ENCODE data around the gene ASCC2. TPM values are rescaled to one million over a fixed set of nuclear protein-coding genes. Genes with fewer than 3 reads are reported as not detected.

ASCC2 gene
- total and polyA plus RNA-seq, 2 of the 4 experiments (the other 2 are of a cell fraction) = 40.0 to 62.2 TPM

- no peak for TF ChIP-seq CTCF (conservative IDR thresholded peaks at IDR 0.05; ENCODE audit: low read depth, low read length)
- no peak for TF ChIP-seq RAD21 (IDR thresholded peaks at IDR 0.05; ENCODE audit: low read length)
- TF ChIP-seq MAFK (IDR thresholded peaks at IDR 0.05; ENCODE audit: low read depth, low read length) = no peak
- TF ChIP-seq SMC3 (IDR thresholded peaks at IDR 0.05; ENCODE audit: low read depth, low read length) = no peak
- TF ChIP-seq BHLHE40 (IDR thresholded peaks at IDR 0.05; ENCODE audit: low read depth, low read length) = no peak
- TF ChIP-seq CHD1 (IDR thresholded peaks at IDR 0.05; ENCODE audit: low read depth, low read length) = no peak
- no peak for TF ChIP-seq NFE2L2 (IDR thresholded peaks at IDR 0.05; ENCODE audit: low read depth, low read length)
- intact Hi-C loops (cut with micrococcal nuclease) = no loop called here
Measured at GRCh38 chr22:29757096-29757495, 81.0 kb downstream of the ASCC2 start.

More at GRCh38 chr22:29757096-29757495, 81.0 kb downstream of the ASCC2 start:
- no peaks in the 10 kb centered on the region; the same call in 1 of the 2 replicates for H4K20me1 ChIP-seq (ENCODE audit: insufficient read depth, low read length)
- H3K4me2 ChIP-seq (ENCODE audit: low read depth, low read length) = no peak overlapping the region
- H4K8ac ChIP-seq (ENCODE audit: low read depth in 2 of 2, low read length in 2 of 2) = no peak overlapping the region
- no peak overlapping the region for H4K5ac ChIP-seq (ENCODE audit: low read depth, low read length)
- CTCF ChIA-PET = no interaction called here
- in situ Hi-C loops (cut with MboI; ENCODE audit: low sequenced_read_pairs) = no loop called here
- H3K9ac ChIP-seq (ENCODE audit: low read depth, low read length) = no peak overlapping the region
- no TSS peak for BruUV-seq (replicated peaks)
- H2BK20ac ChIP-seq (ENCODE audit: low read depth, low read length) = no peak overlapping the region
- H2AK5ac ChIP-seq (ENCODE audit: low read depth, low read length) = no peak overlapping the region
- H4K91ac ChIP-seq (ENCODE audit: insufficient read depth, low read depth, low read length) = no peak overlapping the region
- H3K4me3 ChIP-seq (ENCODE audit: insufficient read depth, low read depth, low read length) = no peak overlapping the region
- H2AK9ac ChIP-seq (replicated peaks; ENCODE audit: low read depth, low read length, poor library complexity) = no peak overlapping the region
- POLR2A ChIA-PET (ENCODE audit: unreplicated experiment) = no interaction called here
- dilution Hi-C loops (cut with HindIII; ENCODE audit: low sequenced_read_pairs, unreplicated experiment) = no loop called here
- no peak overlapping the region for H3K23ac ChIP-seq (ENCODE audit: low read depth, low read length)
- no peaks in the 10 kb centered on the region for H3K9me1 ChIP-seq (ENCODE audit: insufficient read depth, low read length)
- H3K9me3 ChIP-seq (ENCODE audit: control insufficient read depth, insufficient read depth, low read length) = no peaks in the 10 kb centered on the region
- ATAC-seq (ENCODE audit: low read depth) = no peak
- H3K4ac ChIP-seq (ENCODE audit: low read depth, low read length) = no peak overlapping the region
- no peak overlapping the region for H2BK120ac ChIP-seq (ENCODE audit: low read depth, low read length)
- H3K18ac ChIP-seq (ENCODE audit: low read depth, low read length) = no peak overlapping the region
- DNase-seq = no peak
- H3K27me3 ChIP-seq (ENCODE audit: control insufficient read depth, insufficient read depth, low read length) = no peaks in the 10 kb centered on the region
- no peak overlapping the region for H3K56ac ChIP-seq (ENCODE audit: extremely low read depth, insufficient read depth, low read length)
- WGBS, 2 experiments (ENCODE audit: extremely low coverage in 2 of 2, insufficient read length in 1 of 2) = no CpG with 5 or more reads among the region's 3 CpGs
- H3K27ac ChIP-seq (ENCODE audit: insufficient read depth, low read length) = no peak overlapping the region
- H2BK15ac ChIP-seq (ENCODE audit: low read depth, low read length) = no peak overlapping the region
- H3K4me1 ChIP-seq (ENCODE audit: control insufficient read depth, insufficient read depth, low read length) = no peaks in the 10 kb centered on the region
- H2BK5ac ChIP-seq (ENCODE audit: low read depth, low read length, poor library complexity, severe bottlenecking) = no peak overlapping the region
- H3K36me3 ChIP-seq (ENCODE audit: control insufficient read depth, insufficient read depth, low read length) = 0 out of 2 replicates have a peak, but pooled peaks cover 2% of the 10 kb centered on the region
- H2AFZ ChIP-seq (replicated peaks; ENCODE audit: low read length, poor library complexity) = no peak overlapping the region
- H3K14ac ChIP-seq (replicated peaks; ENCODE audit: low read depth, low read length) = no peak overlapping the region
- H3K79me1 ChIP-seq (ENCODE audit: low read depth in 1 of 2, low read length in 2 of 2) = peaks cover 4 to 15% of the 10 kb centered on the region in 2 experiments; a peak in 3 of 4 replicates

Measured in IMR-90 (cell line).